HG02885 (cell line): ENCODE measurements around the gene BCKDHB.
A peak's percentile ranks its signal among the peaks of the same experiment; 100 is the strongest.

Experiments used
- ATAC-seq: cut with Tn5 transposase; IDR thresholded peaks from one replicate; pipeline ENCODE4 v1.9.1; 2021; ENCODE audit warnings: mild to moderate bottlenecking; ENCODE audit not compliant: unreplicated experiment, poor library complexity

BCKDHB gene

GRCh38 chr6:80145921-80146320, 39.5 kb downstream of the BCKDHB start:
- ATAC-seq: no peak

- peak; percentile 30 for ATAC-seq
These were observed 41.7 kb downstream of the BCKDHB start for GRCh38 chr6:80148220-80148619.

- ATAC-seq: no peak
These were observed 45.2 kb downstream of the BCKDHB start for GRCh38 chr6:80151635-80152034.

GRCh38 chr6:80154160-80154559, 47.7 kb downstream of the BCKDHB start:
- ATAC-seq: no peak

GRCh38 chr6:80156221-80156620, 49.8 kb downstream of the BCKDHB start:
- no peak for ATAC-seq

GRCh38 chr6:80158478-80158989, 52.1 kb downstream of the BCKDHB start:
- no peak for ATAC-seq

GRCh38 chr6:80161434-80161833, 55.0 kb downstream of the BCKDHB start:
- no peak for ATAC-seq

- peak; percentile 75 for ATAC-seq
These were observed 57.3 kb downstream of the BCKDHB start for GRCh38 chr6:80163754-80164187.

GRCh38 chr6:80165143-80165542, 58.7 kb downstream of the BCKDHB start:
- ATAC-seq: peak; percentile 90

- no peak for ATAC-seq
These were observed 59.3 kb downstream of the BCKDHB start for GRCh38 chr6:80165819-80166218.

GRCh38 chr6:80170433-80170832, 64.0 kb downstream of the BCKDHB start:
- ATAC-seq: no peak

GRCh38 chr6:80173411-80173810, 66.9 kb downstream of the BCKDHB start:
- ATAC-seq: no peak

GRCh38 chr6:80174900-80175572, 68.6 kb downstream of the BCKDHB start:
- no peak for ATAC-seq

- ATAC-seq: no peak
These were observed 73.2 kb downstream of the BCKDHB start for GRCh38 chr6:80179695-80180094.

GRCh38 chr6:80181352-80182081, 75.0 kb downstream of the BCKDHB start:
- ATAC-seq: peak; percentile 83

GRCh38 chr6:80182308-80182707, 75.8 kb downstream of the BCKDHB start:
- ATAC-seq: no peak

GRCh38 chr6:80183019-80183795, 76.7 kb downstream of the BCKDHB start:
- no peak for ATAC-seq

GRCh38 chr6:80185492-80185891, 79.0 kb downstream of the BCKDHB start:
- no peak for ATAC-seq

- ATAC-seq: no peak
These were observed 79.6 kb downstream of the BCKDHB start for GRCh38 chr6:80186082-80186481.

GRCh38 chr6:80196906-80197305, 90.4 kb downstream of the BCKDHB start:
- ATAC-seq: no peak

GRCh38 chr6:80197474-80197873, 91.0 kb downstream of the BCKDHB start:
- no peak for ATAC-seq
